Hair follicle dermal papilla cell (primary cell): ENCODE measurements around the gene CGB1. TPM values are rescaled to one million over a fixed set of nuclear protein-coding genes. Genes with fewer than 3 reads are reported as not detected.

Source experiments
- small RNA-seq: library from RNA; depleted of rRNA; stranded (forward); fragments of <200 nt; gene quantifications from one replicate; pipeline ENCODE3, GENCODE V24; 2012
- total RNA-seq: library from RNA; depleted of rRNA; stranded (reverse); fragments of >200 nt; gene quantifications from 2 replicates; pipeline ENCODE4 v1.2.3, GENCODE V29; 2012

Gene CGB1
- total RNA-seq, result not detected in 2 replicates

DNA sequence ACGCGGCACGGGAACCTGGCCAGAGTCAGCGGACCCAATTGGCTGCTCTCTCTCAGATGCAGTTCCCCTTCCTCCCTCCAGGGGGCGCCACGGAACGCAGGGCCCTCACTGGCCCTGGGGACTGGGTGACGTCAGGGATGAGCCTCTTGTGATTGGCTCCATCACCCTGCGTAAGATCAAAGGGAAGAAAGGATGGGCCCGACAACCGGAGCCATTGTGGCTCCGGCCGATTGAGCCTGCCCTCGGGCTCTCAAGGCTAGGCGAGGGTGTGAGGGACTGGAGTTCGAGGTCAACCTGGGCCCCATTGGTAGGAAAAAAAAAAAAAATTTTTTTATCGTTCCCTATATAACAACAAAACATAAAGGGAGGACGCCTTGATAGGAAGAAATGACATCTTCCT, at the start of gene CGB1:
TSS of gene CGB1 (minus strand) at position 81 of the 400 bp plus-strand sequence. CDS start 184 bp downstream, outside the sequence.

GRCh38 chr19:49085020-49085867, 48.5 kb upstream of the CGB1 start, which contains the start of gene SNRNP70:
SNRNP70 (plus strand) TSS chr19:49085451; CDS start chr19:49086415, 964 bp downstream.

GRCh38 chr19:49064768-49065611, 28.3 kb upstream of the CGB1 start, which contains the start of gene NTF4:
NTF4 (minus strand) TSS chr19:49064818; CDS start chr19:49061997, 2,821 bp downstream.

GRCh38 chr19:49057636-49058234, 21.0 kb upstream of the CGB1 start, which contains the start of gene CGB7:
CGB7 (minus strand) TSS chr19:49057749; CDS start chr19:49055375, 2,374 bp downstream.

GRCh38 chr19:49049011-49049410, 12.3 kb upstream of the CGB1 start, which contains the start of gene CGB8:
CGB8 (minus strand) TSS chr19:49049111; CDS start chr19:49048739, 372 bp downstream.

GRCh38 chr19:49043548-49043947, 6.9 kb upstream of the CGB1 start, which contains the start of gene CGB5:
CGB5 (plus strand) TSS chr19:49043848; CDS start chr19:49044210, 362 bp downstream.

GRCh38 chr19:49031642-49032301, 4.9 kb downstream of the CGB1 start, which contains the start of gene CGB2:
CGB2 (plus strand) TSS chr19:49031890; CDS start chr19:49032096, 206 bp downstream.

GRCh38 chr19:49024233-49024632, 12.5 kb downstream of the CGB1 start, which contains the start of gene CGB3:
CGB3 (minus strand) TSS chr19:49024333; CDS start chr19:49023971, 362 bp downstream.

GRCh38 chr19:49017041-49017665, 19.5 kb downstream of the CGB1 start, which contains the start of gene LHB:
LHB (minus strand) TSS chr19:49017091; CDS start chr19:49017081, 10 bp downstream.

DNA sequence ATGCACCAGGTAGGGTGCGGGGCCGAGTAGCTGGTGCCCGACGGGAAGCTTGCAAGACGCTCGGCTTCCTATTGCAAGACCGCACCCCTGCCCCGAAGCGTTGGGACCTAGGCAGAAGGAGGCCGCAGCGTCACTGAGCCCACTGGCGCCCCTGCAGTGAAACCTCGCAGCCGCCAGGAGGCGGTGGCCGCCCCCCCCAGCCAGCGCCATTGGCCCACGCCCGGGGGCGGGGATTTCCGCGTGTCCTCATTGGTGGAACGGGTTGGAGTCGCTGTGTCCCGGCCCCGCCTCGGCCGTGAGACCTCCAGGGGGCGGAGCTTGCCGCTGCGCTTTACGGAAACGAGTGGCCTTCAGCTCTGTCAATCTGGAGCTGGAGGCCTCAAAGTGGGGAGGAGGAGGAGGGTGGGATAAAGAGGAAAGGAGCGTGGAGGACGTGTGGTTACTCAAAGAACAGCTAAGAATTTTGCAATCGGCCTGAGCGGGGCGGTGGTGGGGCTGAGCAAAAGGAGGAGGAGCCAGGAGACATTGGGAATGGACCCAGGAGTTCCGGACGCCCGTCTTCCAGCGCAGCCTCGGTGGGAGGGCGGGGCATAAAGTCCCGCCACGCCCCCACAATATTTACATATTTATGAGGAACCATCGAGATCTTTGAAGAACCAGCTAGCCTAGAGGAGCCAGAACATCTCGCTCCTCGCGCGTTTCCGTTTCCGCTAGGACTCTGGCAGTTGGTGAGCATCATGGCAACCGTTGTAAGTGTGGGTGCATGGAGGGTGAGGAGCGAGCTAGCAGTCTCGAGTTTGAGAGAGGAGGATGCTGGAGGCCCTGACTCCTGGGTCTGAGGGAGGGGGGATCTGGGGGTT, 43.3 kb downstream of the CGB1 start, which contains the start of the genes GYS1 and RUVBL2:
TSS of gene GYS1 (minus strand) at position 135 of the 860 bp plus-strand sequence. CDS start 197 bp downstream, outside the sequence.
TSS of gene RUVBL2 (plus strand) at position 713 of the 860 bp plus-strand sequence. CDS start at position 738, 25 bp downstream.

Small RNAs within 50 kb of the gene (small RNA-seq; reads per million reads assigned to genes)
- not detected for gene MIR6798
- gene RN7SL708P, result not detected

Other genes with a start within 250 kb of the CGB1 start
- 33.6 and 34.4 TPM in 2 replicates for gene BCAT2, start 225.9 kb downstream of the CGB1 start, total RNA-seq
- gene HSD17B14, start 200.4 kb downstream of the CGB1 start, total RNA-seq, result 12.2 and 14.6 TPM in 2 replicates
- gene PLEKHA4, start 168.3 kb downstream of the CGB1 start, total RNA-seq, result 15.7 and 20.8 TPM in 2 replicates
- gene PPP1R15A, start 164.5 kb downstream of the CGB1 start, total RNA-seq, result 86.6 and 94.5 TPM in 2 replicates
- 0.12 and 0.16 TPM in 2 replicates for gene TULP2, start 138.2 kb downstream of the CGB1 start, total RNA-seq
- gene NUCB1, start 136.6 kb downstream of the CGB1 start, total RNA-seq, result 269 and 313 TPM in 2 replicates
- not detected in 2 replicates for gene DHDH, start 103.2 kb downstream of the CGB1 start, total RNA-seq
- 66.0 and 84.5 TPM in 2 replicates for gene BAX, start 82.0 kb downstream of the CGB1 start, total RNA-seq
- 3,530 and 3,694 TPM in 2 replicates for gene FTL, start 71.6 kb downstream of the CGB1 start, total RNA-seq
- 61.7 and 65.2 TPM in 2 replicates for gene GYS1, start 43.6 kb downstream of the CGB1 start, total RNA-seq
- 110 and 121 TPM in 2 replicates for gene RUVBL2, start 43.0 kb downstream of the CGB1 start, total RNA-seq
- gene LHB, start 19.8 kb downstream of the CGB1 start, total RNA-seq, result 0.49 and 0.61 TPM in 2 replicates
- not detected in 2 replicates for gene CGB3, start 12.6 kb downstream of the CGB1 start, total RNA-seq
- gene CGB2, start 5.0 kb downstream of the CGB1 start, total RNA-seq, result not detected in 2 replicates
- gene CGB5, start 7.0 kb upstream of the CGB1 start, total RNA-seq, result 0.16 TPM in 1 of 2 replicates, not detected in the other
- not detected in 2 replicates for gene CGB8, start 12.2 kb upstream of the CGB1 start, total RNA-seq
- gene CGB7, start 20.9 kb upstream of the CGB1 start, total RNA-seq, result 0.16 TPM in 1 of 2 replicates, not detected in the other
- not detected in 2 replicates for gene NTF4, start 27.9 kb upstream of the CGB1 start, total RNA-seq
- not detected in 2 replicates for gene KCNA7, start 35.8 kb upstream of the CGB1 start, total RNA-seq
- gene SNRNP70, start 48.6 kb upstream of the CGB1 start, total RNA-seq, result 128 and 129 TPM in 2 replicates
- gene LIN7B, start 77.5 kb upstream of the CGB1 start, total RNA-seq, result 5.2 and 6.0 TPM in 2 replicates
- gene C19orf73, start 82.2 kb upstream of the CGB1 start, total RNA-seq, result 0.36 TPM in 1 of 2 replicates, not detected in the other
- gene PPFIA3, start 82.6 kb upstream of the CGB1 start, total RNA-seq, result 1.8 and 2.4 TPM in 2 replicates
- gene HRC, start 118.5 kb upstream of the CGB1 start, total RNA-seq, result not detected in 2 replicates
- gene TRPM4, start 120.9 kb upstream of the CGB1 start, total RNA-seq, result 32.6 and 32.7 TPM in 2 replicates